ENCODE measurements around the gene CTAG2. TPM values are rescaled to one million over a fixed set of nuclear protein-coding genes. Genes with fewer than 3 reads are reported as not detected.

CTAG2 gene
- total and polyA plus RNA-seq, 2 donors, result 0.05 TPM; not detected in 1

DNA sequence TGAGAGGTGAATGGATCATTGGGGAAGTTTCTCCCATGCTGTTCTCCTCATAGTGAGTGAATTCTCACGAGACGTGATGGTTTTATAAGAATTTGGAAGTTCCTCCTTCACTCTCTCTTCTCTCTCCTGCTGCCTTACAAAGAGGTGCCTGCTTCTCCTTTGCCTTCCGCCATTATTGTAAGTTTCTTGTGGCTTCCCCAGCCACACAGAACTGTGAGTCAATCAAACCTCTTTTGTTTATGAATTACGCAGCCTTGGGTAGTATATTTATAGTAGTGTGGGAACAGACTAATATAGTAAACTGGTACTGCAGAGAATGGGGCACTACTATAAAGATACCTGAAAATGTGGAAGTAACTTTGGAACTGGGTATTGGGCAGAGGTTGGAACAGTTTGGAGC, 7.8 kb upstream of the CTAG2 start:
- Histone ChIP-seq H3K27ac (ENCODE audit: low read depth in 1 of 2, low read length in 1 of 2) (no peak overlapping the region), H3K4me1 (ENCODE audit: control insufficient read depth in 2 of 2, insufficient read depth in 2 of 2, low read length in 2 of 2) (no peaks in the 10 kb centered on the region), H3K4me3 (ENCODE audit: low read length in 2 of 2) (no peak overlapping the region), H3K36me3 (ENCODE audit: control insufficient read depth in 2 of 2, insufficient read depth in 2 of 2, low read length in 1 of 2) (no peaks in the 10 kb centered on the region), H3K9me3 (ENCODE audit: control insufficient read depth in 2 of 2, insufficient read depth in 1 of 2, low read length in 1 of 2) (peaks cover 0 to 8% of the 10 kb centered on the region in 2 donors), H3K27me3 (ENCODE audit: control insufficient read depth in 2 of 2, insufficient read depth in 1 of 2, low read length in 1 of 2) (no peaks in the 10 kb centered on the region)
- 90% methylated on average over 4 of the region's 4 CpGs for WGBS
- no peak for DNase-seq (ENCODE audit: low read depth in 6 of 9, low spot score in 9 of 9)

DNA sequence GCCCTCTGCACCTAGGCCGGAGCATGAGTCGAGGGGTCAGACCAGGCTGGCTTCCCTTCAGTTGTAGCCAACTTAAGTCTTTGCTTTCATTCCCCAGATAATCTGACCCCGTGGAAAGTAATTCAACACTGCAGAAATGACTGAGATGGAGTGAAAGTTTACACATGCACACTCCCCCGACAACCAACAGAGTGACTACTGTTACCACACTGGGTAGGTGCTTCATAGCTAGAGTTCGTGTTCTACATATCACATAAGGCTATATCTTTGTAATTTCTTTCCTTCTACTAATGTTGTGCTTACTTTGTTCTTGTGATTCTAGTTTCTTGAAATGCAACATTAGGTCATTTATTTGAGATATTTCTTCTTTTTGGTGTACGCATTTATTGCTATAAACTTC, 7.2 kb upstream of the CTAG2 start:
- 93% methylated on average over 6 of the region's 6 CpGs for WGBS
- DNase-seq (ENCODE audit: low read depth in 6 of 9, low spot score in 9 of 9), result no peak
- Histone ChIP-seq H3K9me3 (ENCODE audit: control insufficient read depth in 2 of 2, insufficient read depth in 1 of 2, low read length in 1 of 2) (peaks cover 0 to 8% of the 10 kb centered on the region in 2 donors), H3K4me1 (ENCODE audit: control insufficient read depth in 2 of 2, insufficient read depth in 2 of 2, low read length in 2 of 2) (no peaks in the 10 kb centered on the region), H3K27me3 (ENCODE audit: control insufficient read depth in 2 of 2, insufficient read depth in 1 of 2, low read length in 1 of 2) (no peaks in the 10 kb centered on the region), H3K4me3 (ENCODE audit: low read length in 2 of 2) (no peak overlapping the region), H3K27ac (ENCODE audit: low read depth in 1 of 2, low read length in 1 of 2) (no peak overlapping the region), H3K36me3 (ENCODE audit: control insufficient read depth in 2 of 2, insufficient read depth in 2 of 2, low read length in 1 of 2) (no peaks in the 10 kb centered on the region)

DNA sequence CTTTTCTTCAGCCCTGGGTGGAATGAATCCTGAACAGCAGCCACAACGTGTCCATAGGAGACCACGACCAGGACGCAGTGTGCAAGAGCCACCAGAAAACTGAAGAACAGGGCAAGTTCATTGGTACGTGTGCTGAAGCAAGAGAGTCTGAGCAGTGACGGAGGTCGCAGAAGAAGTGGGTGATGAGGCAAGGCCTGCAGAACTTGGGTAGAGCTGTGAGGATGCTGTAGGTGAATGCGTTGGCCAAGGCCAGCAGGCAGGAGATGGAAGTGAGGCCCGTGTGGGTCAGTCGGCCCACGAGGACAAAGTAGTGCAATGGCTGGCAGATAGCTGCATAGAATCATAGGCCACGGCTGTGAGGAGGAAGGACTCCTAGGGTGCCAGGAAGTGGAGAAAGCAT, 5.6 kb upstream of the CTAG2 start:
- Histone ChIP-seq H3K36me3 (ENCODE audit: control insufficient read depth in 2 of 2, insufficient read depth in 2 of 2, low read length in 1 of 2) (no peaks in the 10 kb centered on the region), H3K4me1 (ENCODE audit: control insufficient read depth in 2 of 2, insufficient read depth in 2 of 2, low read length in 2 of 2) (no peaks in the 10 kb centered on the region), H3K4me3 (ENCODE audit: low read length in 2 of 2) (no peak overlapping the region), H3K27ac (ENCODE audit: low read depth in 1 of 2, low read length in 1 of 2) (no peak overlapping the region), H3K9me3 (ENCODE audit: control insufficient read depth in 2 of 2, insufficient read depth in 1 of 2, low read length in 1 of 2) (peaks cover 0 to 8% of the 10 kb centered on the region in 2 donors), H3K27me3 (ENCODE audit: control insufficient read depth in 2 of 2, insufficient read depth in 1 of 2, low read length in 1 of 2) (no peaks in the 10 kb centered on the region)
- 96% methylated on average over 11 of the region's 11 CpGs for WGBS
- no peak for DNase-seq (ENCODE audit: low read depth in 6 of 9, low spot score in 9 of 9)

DNA sequence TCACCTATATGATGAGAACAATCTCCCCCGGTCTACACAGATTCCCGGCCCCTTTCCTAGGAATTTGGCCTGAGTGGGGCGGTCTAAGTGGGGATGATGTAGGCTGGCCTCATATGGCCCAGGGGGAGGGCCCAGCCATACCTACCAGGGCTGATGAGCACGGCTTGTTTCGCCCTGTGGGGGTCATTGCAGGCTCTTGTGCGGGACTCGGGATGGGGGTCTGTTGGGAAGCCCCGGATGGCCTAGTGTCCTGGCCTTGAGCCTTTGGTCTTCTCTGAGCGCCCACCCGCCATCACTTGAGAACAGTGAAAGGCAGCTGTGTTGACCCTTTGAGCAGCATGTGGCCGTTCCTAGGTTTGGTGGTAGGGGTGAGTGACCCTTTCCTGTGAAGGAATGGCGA, 4.8 kb upstream of the CTAG2 start:
- Histone ChIP-seq H3K9me3 (ENCODE audit: control insufficient read depth in 2 of 2, insufficient read depth in 1 of 2, low read length in 1 of 2) (peaks cover 0 to 8% of the 10 kb centered on the region in 2 donors), H3K27me3 (ENCODE audit: control insufficient read depth in 2 of 2, insufficient read depth in 1 of 2, low read length in 1 of 2) (no peaks in the 10 kb centered on the region), H3K4me1 (ENCODE audit: control insufficient read depth in 2 of 2, insufficient read depth in 2 of 2, low read length in 2 of 2) (no peaks in the 10 kb centered on the region), H3K4me3 (ENCODE audit: low read length in 2 of 2) (no peak overlapping the region), H3K27ac (ENCODE audit: low read depth in 1 of 2, low read length in 1 of 2) (no peak overlapping the region), H3K36me3 (ENCODE audit: control insufficient read depth in 2 of 2, insufficient read depth in 2 of 2, low read length in 1 of 2) (no peaks in the 10 kb centered on the region)
- no peak for DNase-seq (ENCODE audit: low read depth in 6 of 9, low spot score in 9 of 9)
- 98% methylated on average over 12 of the region's 12 CpGs for WGBS

DNA sequence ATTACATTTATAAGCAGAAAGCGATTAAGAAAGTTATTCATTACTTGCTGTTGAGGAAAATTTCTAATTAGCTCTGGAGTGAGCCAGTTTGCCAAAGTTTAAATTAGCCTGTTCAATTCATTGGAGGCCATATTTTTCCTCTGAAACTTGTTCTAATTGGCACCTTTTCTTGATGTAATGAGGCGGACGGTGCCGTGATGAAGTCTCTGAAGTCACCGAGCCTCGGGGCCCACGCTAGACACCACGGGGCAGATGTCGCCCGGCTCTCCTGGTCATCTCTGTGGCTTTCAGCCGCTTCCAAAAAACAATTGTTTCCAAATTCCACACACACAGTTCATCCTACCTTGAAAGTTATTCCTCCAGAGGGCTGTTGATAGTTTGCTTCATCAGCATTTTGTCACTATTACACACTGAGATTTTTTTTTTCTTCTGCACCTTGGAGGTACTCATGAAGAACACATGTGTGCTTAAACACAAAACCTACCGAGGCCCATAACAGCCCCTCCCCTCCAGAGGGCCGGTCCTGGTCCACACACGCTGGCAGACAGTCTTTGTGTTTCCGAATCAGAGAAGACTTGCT, 3.9 kb upstream of the CTAG2 start:
- no peaks in the 10 kb centered on the region for H3K27me3 ChIP-seq (ENCODE audit: control insufficient read depth in 2 of 2, insufficient read depth in 1 of 2, low read length in 1 of 2)
- no peaks in the 10 kb centered on the region for H3K36me3 ChIP-seq (ENCODE audit: control insufficient read depth in 2 of 2, insufficient read depth in 2 of 2, low read length in 1 of 2)
- peaks cover 0 to under 1% of the 10 kb centered on the region in 2 donors for H3K9me3 ChIP-seq (ENCODE audit: control insufficient read depth in 2 of 2, insufficient read depth in 1 of 2, low read length in 1 of 2)
- 97% methylated on average over 15 of the region's 15 CpGs for WGBS
- no peak overlapping the region for H3K27ac ChIP-seq (ENCODE audit: low read depth in 1 of 2, low read length in 1 of 2)
- DNase-seq (ENCODE audit: low read depth in 6 of 9, low spot score in 9 of 9), result no peak
- no peaks in the 10 kb centered on the region for H3K4me1 ChIP-seq (ENCODE audit: control insufficient read depth in 2 of 2, insufficient read depth in 2 of 2, low read length in 2 of 2)
- no peak overlapping the region for H3K4me3 ChIP-seq (ENCODE audit: low read length in 2 of 2)

DNA sequence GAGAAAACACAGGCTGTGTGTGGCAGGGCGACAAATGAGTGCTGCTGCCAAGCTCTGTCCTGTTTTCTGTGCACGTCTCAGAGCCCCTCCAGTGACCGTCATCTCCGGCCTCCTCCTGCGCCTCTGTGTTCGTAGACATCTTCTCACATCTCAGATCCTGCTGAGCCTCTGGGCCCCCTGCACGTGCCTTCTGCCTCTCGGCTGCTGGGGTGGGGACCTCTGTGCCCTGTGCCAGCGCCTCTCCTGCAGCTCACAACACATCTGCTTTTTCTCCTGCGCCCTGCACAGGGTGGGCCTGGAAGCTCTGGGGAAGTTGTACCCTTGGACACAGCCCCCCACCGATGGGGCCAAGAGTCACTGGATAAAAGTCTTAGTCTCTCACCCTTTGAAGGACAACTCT, 2.4 kb upstream of the CTAG2 start:
- DNase-seq (ENCODE audit: low read depth in 6 of 9, low spot score in 9 of 9), result no peak

DNA sequence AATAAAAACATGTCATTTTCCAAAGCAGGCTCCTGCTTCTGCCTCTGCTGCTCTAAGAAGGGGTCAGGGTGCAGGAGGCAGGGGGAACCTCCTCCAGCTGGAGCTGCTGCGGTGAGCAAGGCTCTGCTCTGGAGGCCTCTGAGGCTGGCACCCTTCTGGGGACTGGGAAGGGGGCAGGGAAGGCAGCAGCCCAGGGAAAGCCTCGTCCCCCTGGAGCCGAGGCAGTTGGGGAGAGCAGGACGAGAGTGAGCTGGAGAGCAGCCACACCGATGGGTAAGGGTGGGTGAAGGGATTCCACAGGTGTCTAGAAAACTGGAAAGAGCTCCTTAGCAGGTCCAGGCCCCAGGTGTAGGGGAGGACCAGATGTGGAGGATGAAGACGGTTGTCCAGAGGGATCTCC, 2.0 kb upstream of the CTAG2 start:
- H3K9me3 ChIP-seq (ENCODE audit: control insufficient read depth in 2 of 2, insufficient read depth in 1 of 2, low read length in 1 of 2), result no peaks in the 10 kb centered on the region
- no peaks in the 10 kb centered on the region for H3K27me3 ChIP-seq (ENCODE audit: control insufficient read depth in 2 of 2, insufficient read depth in 1 of 2, low read length in 1 of 2)
- 96% methylated on average over 6 of the region's 6 CpGs for WGBS
- H3K4me3 ChIP-seq (ENCODE audit: low read length in 2 of 2), result no peak overlapping the region
- H3K4me1 ChIP-seq (ENCODE audit: control insufficient read depth in 2 of 2, insufficient read depth in 2 of 2, low read length in 2 of 2), result no peaks in the 10 kb centered on the region
- no peak overlapping the region for H3K27ac ChIP-seq (ENCODE audit: low read depth in 1 of 2, low read length in 1 of 2)
- no peaks in the 10 kb centered on the region for H3K36me3 ChIP-seq (ENCODE audit: control insufficient read depth in 2 of 2, insufficient read depth in 2 of 2, low read length in 1 of 2)
- DNase-seq (ENCODE audit: low read depth in 6 of 9, low spot score in 9 of 9), result no peak

More for the DNA sequence above, 2.4 kb upstream of the CTAG2 start:
- no peaks in the 10 kb centered on the region for H3K4me1 ChIP-seq (ENCODE audit: control insufficient read depth in 2 of 2, insufficient read depth in 2 of 2, low read length in 2 of 2)
- no peak overlapping the region for H3K4me3 ChIP-seq (ENCODE audit: low read length in 2 of 2)
- no peaks in the 10 kb centered on the region for H3K27me3 ChIP-seq (ENCODE audit: control insufficient read depth in 2 of 2, insufficient read depth in 1 of 2, low read length in 1 of 2)
- 97% methylated on average over 11 of the region's 11 CpGs for WGBS
- no peak overlapping the region for H3K27ac ChIP-seq (ENCODE audit: low read depth in 1 of 2, low read length in 1 of 2)
- no peaks in the 10 kb centered on the region for H3K9me3 ChIP-seq (ENCODE audit: control insufficient read depth in 2 of 2, insufficient read depth in 1 of 2, low read length in 1 of 2)
- no peaks in the 10 kb centered on the region for H3K36me3 ChIP-seq (ENCODE audit: control insufficient read depth in 2 of 2, insufficient read depth in 2 of 2, low read length in 1 of 2)

DNA sequence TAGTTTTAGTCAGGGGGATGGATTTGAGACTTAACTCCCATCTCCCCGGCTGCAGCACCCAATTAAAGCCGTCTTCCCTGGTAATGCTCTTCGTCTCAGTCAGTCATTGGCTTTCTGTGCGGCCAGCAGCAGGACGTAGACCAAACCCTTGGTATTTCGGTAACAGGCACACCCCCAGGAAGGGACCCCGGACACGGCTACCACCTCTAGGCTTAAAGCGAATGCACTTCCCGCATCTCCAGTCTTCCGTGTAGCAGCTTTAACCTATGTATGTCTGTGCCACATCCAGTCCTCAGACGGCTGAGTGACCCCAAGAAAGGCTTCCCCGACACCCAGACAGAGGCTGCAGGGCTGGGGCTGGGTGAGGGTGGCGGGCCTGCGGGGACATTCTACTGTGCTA, 1.5 kb upstream of the CTAG2 start:
- H3K36me3 ChIP-seq (ENCODE audit: control insufficient read depth in 2 of 2, insufficient read depth in 2 of 2, low read length in 1 of 2), result no peaks in the 10 kb centered on the region
- H3K4me1 ChIP-seq (ENCODE audit: control insufficient read depth in 2 of 2, insufficient read depth in 2 of 2, low read length in 2 of 2), result no peaks in the 10 kb centered on the region
- H3K4me3 ChIP-seq (ENCODE audit: low read length in 2 of 2), result no peak overlapping the region
- no peak overlapping the region for H3K27ac ChIP-seq (ENCODE audit: low read depth in 1 of 2, low read length in 1 of 2)
- WGBS, result 99% methylated on average over 13 of the region's 15 CpGs
- DNase-seq (ENCODE audit: low read depth in 6 of 9, low spot score in 9 of 9), result no peak
- H3K9me3 ChIP-seq (ENCODE audit: control insufficient read depth in 2 of 2, insufficient read depth in 1 of 2, low read length in 1 of 2), result no peaks in the 10 kb centered on the region
- no peaks in the 10 kb centered on the region for H3K27me3 ChIP-seq (ENCODE audit: control insufficient read depth in 2 of 2, insufficient read depth in 1 of 2, low read length in 1 of 2)

DNA sequence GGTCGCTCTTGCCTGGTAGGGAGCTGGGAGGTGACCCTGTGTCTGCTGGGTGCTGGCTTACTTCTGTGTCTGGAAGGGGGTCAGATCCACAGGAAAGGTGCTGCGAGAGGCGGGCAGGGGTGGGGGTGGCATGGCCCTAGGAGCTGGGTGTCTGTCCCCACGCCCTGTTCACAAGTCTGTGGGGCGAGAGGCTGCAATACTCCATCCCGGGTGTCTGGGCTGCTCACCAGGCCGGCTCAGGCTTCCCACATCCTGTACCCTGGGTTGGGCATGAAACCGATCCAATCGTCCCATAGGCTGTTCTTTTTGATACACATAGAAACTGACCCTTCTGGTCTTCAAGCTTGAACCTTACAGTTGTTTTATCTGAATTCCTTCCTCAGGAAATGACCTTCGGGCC, 993 bp upstream of the CTAG2 start:
- Histone ChIP-seq H3K36me3 (ENCODE audit: control insufficient read depth in 2 of 2, insufficient read depth in 2 of 2, low read length in 1 of 2) (no peaks in the 10 kb centered on the region), H3K4me3 (ENCODE audit: low read length in 2 of 2) (no peak overlapping the region), H3K27me3 (ENCODE audit: control insufficient read depth in 2 of 2, insufficient read depth in 1 of 2, low read length in 1 of 2) (no peaks in the 10 kb centered on the region), H3K4me1 (ENCODE audit: control insufficient read depth in 2 of 2, insufficient read depth in 2 of 2, low read length in 2 of 2) (no peaks in the 10 kb centered on the region), H3K27ac (ENCODE audit: low read depth in 1 of 2, low read length in 1 of 2) (no peak overlapping the region), H3K9me3 (ENCODE audit: control insufficient read depth in 2 of 2, insufficient read depth in 1 of 2, low read length in 1 of 2) (no peaks in the 10 kb centered on the region)
- DNase-seq (ENCODE audit: low read depth in 6 of 9, low spot score in 9 of 9), result no peak
- 93% methylated on average over 10 of the region's 10 CpGs for WGBS

DNA sequence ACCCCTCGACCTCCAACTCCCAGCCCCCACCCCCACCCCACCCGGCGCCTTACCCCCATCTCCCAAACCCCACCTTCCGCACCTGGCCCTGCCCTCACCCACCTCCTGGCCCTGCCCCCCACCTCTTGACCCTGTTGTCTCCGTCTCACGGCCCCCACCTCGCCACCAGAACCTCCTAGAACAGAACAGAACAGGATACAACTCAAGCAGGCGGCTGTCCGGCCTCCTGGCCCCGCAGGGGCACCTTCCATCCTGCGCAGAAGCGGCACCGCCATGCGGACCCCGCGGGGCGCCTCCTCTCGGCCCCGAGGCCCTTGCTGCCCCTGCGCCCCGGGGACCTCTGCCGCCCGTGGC, 354 bp downstream of the CTAG2 start:
- Histone ChIP-seq H3K9me3 (ENCODE audit: control insufficient read depth in 2 of 2, insufficient read depth in 1 of 2, low read length in 1 of 2) (no peaks in the 10 kb centered on the region), H3K36me3 (ENCODE audit: control insufficient read depth in 2 of 2, insufficient read depth in 2 of 2, low read length in 1 of 2) (no peaks in the 10 kb centered on the region), H3K4me1 (ENCODE audit: control insufficient read depth in 2 of 2, insufficient read depth in 2 of 2, low read length in 2 of 2) (no peaks in the 10 kb centered on the region), H3K27ac (ENCODE audit: low read depth in 1 of 2, low read length in 1 of 2) (no peak overlapping the region), H3K4me3 (ENCODE audit: low read length in 2 of 2) (no peak overlapping the region), H3K27me3 (ENCODE audit: control insufficient read depth in 2 of 2, insufficient read depth in 1 of 2, low read length in 1 of 2) (no peaks in the 10 kb centered on the region)
- no peak for DNase-seq (ENCODE audit: low read depth in 6 of 9, low spot score in 9 of 9)
- WGBS, result 96% methylated on average over 22 of the region's 23 CpGs
